ENCODE results near the gene UBR7. TPM values are rescaled to one million over a fixed set of nuclear protein-coding genes. Genes with fewer than 3 reads are reported as not detected.

UBR7 gene
- total RNA-seq, 4 donors from 2014 or later: 12.0 to 23.0 (median 18.0) TPM

DNA sequence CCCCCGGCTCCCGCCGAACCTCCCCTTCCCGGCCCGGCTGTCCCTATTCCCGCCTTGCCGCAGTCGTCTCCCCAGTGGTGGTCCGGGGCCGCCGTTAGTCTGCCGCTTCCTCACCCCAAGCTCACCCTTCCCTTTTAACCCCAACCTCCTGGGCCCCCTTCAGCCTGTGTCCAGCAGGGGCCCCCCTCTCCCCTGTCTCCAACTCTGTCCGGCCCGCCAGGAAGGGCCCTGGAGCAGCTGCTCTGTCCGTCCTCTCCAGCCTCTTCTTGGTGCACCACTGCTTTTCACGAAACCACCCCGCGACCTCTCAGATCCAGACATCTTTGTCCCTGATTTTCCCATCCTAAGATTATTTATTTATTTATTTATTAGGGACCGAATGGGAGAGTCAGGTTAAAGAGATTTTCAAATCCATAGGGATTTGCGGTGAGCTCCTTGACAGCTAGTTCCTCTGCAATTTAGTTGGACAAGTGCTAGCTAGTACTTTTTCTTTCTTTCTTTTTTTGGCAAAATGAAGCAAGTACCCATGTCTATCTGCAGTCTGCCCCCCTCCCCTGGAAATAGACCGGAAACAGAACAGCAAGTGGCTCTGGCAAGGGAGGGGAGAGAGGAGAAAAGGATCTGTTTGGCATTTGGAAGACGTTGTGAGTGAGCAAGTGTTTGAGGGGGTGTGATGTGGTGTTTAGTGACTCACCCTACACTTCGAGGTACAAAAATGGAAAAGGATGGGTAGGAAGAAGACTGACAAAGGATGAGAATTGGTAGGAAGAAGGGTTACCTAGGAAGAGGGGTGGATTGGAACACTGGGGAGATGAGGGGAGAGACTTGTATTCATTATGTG, 632 bp downstream of the UBR7 start:
- no peak for DNase-seq (ENCODE audit: low spot score)
- no peak for TF ChIP-seq CTCF (IDR thresholded peaks at IDR 0.05)
- peak; percentile 77 for ATAC-seq (ENCODE audit: low FRiP score)

DNA sequence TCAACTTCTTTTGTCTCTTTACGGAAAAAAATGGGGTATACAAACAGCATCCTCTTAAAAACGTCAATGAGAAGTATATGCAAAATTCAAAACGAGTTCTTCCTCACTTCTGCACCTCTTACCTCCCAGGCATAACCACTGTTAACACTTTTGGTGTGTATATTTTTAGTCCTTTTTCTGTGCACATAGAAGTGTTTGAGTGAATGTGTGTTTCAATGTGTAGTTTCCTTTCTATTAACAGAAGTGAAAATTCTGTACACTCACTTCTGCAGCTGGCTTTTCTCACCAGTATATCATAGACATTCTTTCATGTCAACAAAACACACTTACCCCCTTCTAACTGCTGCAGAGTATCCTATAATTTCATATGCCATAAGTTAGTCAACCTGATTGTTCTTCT, 5.4 kb downstream of the UBR7 start:
- ATAC-seq (ENCODE audit: low FRiP score) (no peak), DNase-seq (ENCODE audit: low spot score) (no peak)
- no peak for TF ChIP-seq CTCF (IDR thresholded peaks at IDR 0.05)

DNA sequence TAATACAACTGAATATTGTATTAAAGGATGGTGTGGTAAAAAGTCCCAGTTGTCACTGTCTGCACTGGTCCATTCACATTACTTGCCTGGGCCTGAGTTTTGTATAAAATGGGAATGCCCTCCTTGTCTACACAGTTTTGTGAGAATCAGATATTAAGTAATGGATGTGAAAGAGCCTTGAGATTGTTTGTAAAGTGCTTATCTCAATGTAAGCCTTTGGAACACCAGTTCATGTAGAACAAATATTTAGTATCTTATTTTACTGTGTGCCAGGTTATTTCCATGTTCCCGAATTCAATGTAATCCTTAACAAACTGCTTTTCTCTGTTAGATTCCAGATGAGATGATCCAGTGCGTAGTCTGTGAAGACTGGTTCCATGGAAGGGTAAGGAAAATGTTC, 7.5 kb downstream of the UBR7 start:
- no peak for DNase-seq (ENCODE audit: low spot score)
- no peak for TF ChIP-seq CTCF (IDR thresholded peaks at IDR 0.05)
- no peak for ATAC-seq (ENCODE audit: low FRiP score)

DNA sequence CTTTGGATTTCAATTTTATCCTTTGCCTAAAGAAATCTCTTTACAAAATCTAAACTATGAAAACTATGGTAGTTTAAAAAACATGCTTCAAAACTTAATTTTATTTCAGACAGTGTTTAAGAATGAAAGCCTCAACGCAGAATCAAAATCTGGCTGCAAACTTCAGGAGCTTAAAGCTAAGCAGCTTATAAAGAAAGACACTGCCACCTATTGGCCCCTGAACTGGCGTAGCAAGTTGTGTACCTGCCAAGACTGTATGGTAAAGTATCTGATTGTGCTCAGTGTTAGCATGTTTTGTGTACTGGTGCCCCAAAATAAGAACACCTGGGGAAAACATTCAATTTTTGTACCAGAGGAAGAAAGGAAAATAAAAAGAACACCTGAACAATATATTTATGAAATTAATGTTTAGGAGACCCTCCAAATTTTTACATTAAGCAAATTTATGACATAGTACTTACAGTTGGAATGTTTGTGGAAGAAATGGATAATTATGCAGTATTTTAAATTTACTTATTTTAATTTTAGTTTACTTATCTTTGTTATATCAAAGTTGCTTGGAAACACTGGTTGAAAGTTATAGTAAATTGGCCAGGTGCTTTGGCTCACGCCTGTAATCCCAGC, 12.2 kb downstream of the UBR7 start:
- no peak for DNase-seq (ENCODE audit: low spot score)
- TF ChIP-seq CTCF (IDR thresholded peaks at IDR 0.05): no peak
- ATAC-seq (ENCODE audit: low FRiP score): no peak

GRCh38 chr14:93220509-93220908, 13.5 kb downstream of the UBR7 start:
- no peak for DNase-seq (ENCODE audit: low spot score)
- no peak for ATAC-seq (ENCODE audit: low FRiP score)
- no peak for TF ChIP-seq CTCF (IDR thresholded peaks at IDR 0.05)

GRCh38 chr14:93223565-93223964, 16.5 kb downstream of the UBR7 start:
- ATAC-seq (ENCODE audit: low FRiP score): no peak
- no peak for DNase-seq (ENCODE audit: low spot score)
- no peak for TF ChIP-seq CTCF (IDR thresholded peaks at IDR 0.05)

GRCh38 chr14:93228550-93228949, 21.5 kb downstream of the UBR7 start:
- TF ChIP-seq CTCF (IDR thresholded peaks at IDR 0.05): no peak
- ATAC-seq (ENCODE audit: low FRiP score) (no peak), DNase-seq (ENCODE audit: low spot score) (no peak)

All from omental fat pad (tissue), 4 donors.